HEK293T (cell line): ENCODE measurements around the gene CCL3.

ENCODE experiments used
- CTCF ChIA-PET: fragments of 350-600 bp; formaldehyde crosslinking; extraction: SDS; loops from one replicate; lab custom pipeline; 2021; ENCODE audit warnings: antibody characterized with exemption, inconsistent platforms; lab: Yijun Ruan, JAX
- POLR2A ChIA-PET: fragments of 350-600 bp; formaldehyde crosslinking; extraction: SDS; loops from one replicate; lab custom pipeline; 2020; ENCODE audit warnings: antibody characterized with exemption, inconsistent platforms; lab: Yijun Ruan, JAX
- DNase-seq: peaks from one replicate; pipeline ENCODE4 v3.0.0; 2012; ENCODE audit warnings: mixed read lengths; ENCODE audit errors: extremely low spot score
- ARNT ChIP-seq: fragments of 450-650 bp; IDR thresholded peaks from 2 replicates; pipeline ENCODE4 v1.6.1; 2017; ENCODE audit warnings: mild to moderate bottlenecking
- BHLHE40 ChIP-seq: fragments of 450-650 bp; IDR thresholded peaks from 2 replicates; pipeline ENCODE4 v1.6.1; 2016; ENCODE audit warnings: mild to moderate bottlenecking, moderate library complexity, borderline replicate concordance
- CTBP1 ChIP-seq: fragments of 450-650 bp; IDR thresholded peaks from 2 replicates; pipeline ENCODE4 v1.6.1; 2016; ENCODE audit warnings: borderline replicate concordance
- ELF4 ChIP-seq: fragments of 450-650 bp; IDR thresholded peaks from 2 replicates; pipeline ENCODE4 v1.6.1; 2017; ENCODE audit warnings: antibody characterized with exemption
- FOXA1 ChIP-seq: fragments of 450-650 bp; IDR thresholded peaks from 2 replicates; pipeline ENCODE4 v1.6.1; 2016; ENCODE audit warnings: mild to moderate bottlenecking
- FOXK2 ChIP-seq: fragments of 450-650 bp; IDR thresholded peaks from 2 replicates; pipeline ENCODE4 v1.6.1; 2016; ENCODE audit warnings: mild to moderate bottlenecking
- FOXM1 ChIP-seq: fragments of 450-650 bp; IDR thresholded peaks from 2 replicates; pipeline ENCODE4 v1.6.1; 2017; ENCODE audit warnings: mild to moderate bottlenecking, borderline replicate concordance
- HDGF ChIP-seq: fragments of 450-650 bp; IDR thresholded peaks from 2 replicates; pipeline ENCODE4 v1.6.1; 2017; ENCODE audit warnings: antibody characterized with exemption, borderline replicate concordance
- L3MBTL2 ChIP-seq: fragments of 450-650 bp; conservative IDR thresholded peaks from 2 replicates; pipeline ENCODE4 v1.6.1; 2016; ENCODE audit warnings: mild to moderate bottlenecking
- LEF1 ChIP-seq: fragments of 450-650 bp; IDR thresholded peaks from 2 replicates; pipeline ENCODE4 v1.6.1; 2017; ENCODE audit warnings: mild to moderate bottlenecking, borderline replicate concordance
- NFRKB ChIP-seq: fragments of 450-650 bp; IDR thresholded peaks from 2 replicates; pipeline ENCODE4 v1.6.1; 2016; ENCODE audit warnings: mild to moderate bottlenecking, moderate library complexity
- SP1 ChIP-seq: fragments of 450-650 bp; IDR thresholded peaks from 2 replicates; pipeline ENCODE4 v1.6.1; 2017
- SUZ12 ChIP-seq: fragments of 450-650 bp; IDR thresholded peaks from 2 replicates; pipeline ENCODE4 v1.6.1; 2016; ENCODE audit warnings: mild to moderate bottlenecking
- TARDBP ChIP-seq: fragments of 450-650 bp; IDR thresholded peaks from 2 replicates; pipeline ENCODE4 v1.6.1; 2016
- ZNF384 ChIP-seq: fragments of 450-650 bp; IDR thresholded peaks from 2 replicates; pipeline ENCODE4 v1.6.1; 2016
- TF ChIP-seq, protein P1 (sequence below): fragments of 450-650 bp; IDR thresholded peaks from 2 replicates; pipeline ENCODE4 v1.6.1; 2016

CCL3 gene

DNA sequence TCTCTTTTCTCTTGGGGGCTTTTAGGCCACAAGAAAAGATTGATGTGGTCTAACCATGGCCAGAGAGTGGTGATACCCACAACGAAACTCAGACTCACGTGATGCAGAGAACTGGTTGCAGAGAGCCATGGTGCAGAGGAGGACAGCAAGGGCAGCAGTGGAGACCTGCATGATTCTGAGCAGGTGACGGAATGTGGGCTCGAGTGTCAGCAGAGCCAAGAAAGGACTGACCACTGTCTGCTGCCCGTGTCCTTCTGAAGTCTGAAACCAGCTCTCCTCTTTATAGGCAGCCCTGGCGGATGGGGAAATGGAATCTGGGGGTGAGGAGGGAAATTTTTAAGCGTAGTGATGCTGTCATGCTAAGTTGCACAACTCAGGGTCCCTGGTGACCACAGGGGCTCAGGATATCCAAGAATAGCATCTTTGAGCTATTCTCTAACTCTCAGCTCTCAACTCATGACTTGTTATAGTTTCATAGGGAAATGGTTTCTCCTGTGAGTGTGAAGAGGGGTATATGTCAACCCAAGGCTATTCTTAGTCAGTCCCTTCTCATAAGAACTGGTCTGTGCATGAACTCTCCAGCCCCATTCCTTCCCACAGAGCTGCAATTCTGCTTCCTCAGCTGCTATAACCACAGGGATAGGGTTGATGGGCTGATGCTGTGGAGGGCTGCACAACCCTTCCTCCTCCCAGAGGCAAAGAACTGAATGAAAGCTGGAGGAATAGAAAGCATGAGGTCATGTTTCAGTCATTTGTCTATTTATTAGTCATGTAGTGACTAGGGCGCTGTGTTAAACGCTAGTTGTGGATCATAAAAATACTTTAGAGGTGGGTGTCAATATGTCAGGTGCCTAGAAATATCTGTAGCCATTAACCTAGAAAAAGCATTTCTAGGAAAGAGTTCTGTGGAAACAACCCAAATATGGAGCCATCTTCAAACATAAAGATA lies at the start of gene CCL3:
Gene CCL3, minus strand, starts transcription at position 256 of the 949 bp plus-strand sequence. Its CDS starts 85 bp downstream, at position 171.
- TF ChIP-seq ELF4 (no peak), FOXM1 (no peak), L3MBTL2 (no peak), FOXA1 (no peak), NFRKB (no peak), SUZ12 (no peak), HDGF (no peak), ARNT (no peak), TARDBP (no peak), ZNF384 (no peak)
- TF ChIP-seq, protein P1, sequence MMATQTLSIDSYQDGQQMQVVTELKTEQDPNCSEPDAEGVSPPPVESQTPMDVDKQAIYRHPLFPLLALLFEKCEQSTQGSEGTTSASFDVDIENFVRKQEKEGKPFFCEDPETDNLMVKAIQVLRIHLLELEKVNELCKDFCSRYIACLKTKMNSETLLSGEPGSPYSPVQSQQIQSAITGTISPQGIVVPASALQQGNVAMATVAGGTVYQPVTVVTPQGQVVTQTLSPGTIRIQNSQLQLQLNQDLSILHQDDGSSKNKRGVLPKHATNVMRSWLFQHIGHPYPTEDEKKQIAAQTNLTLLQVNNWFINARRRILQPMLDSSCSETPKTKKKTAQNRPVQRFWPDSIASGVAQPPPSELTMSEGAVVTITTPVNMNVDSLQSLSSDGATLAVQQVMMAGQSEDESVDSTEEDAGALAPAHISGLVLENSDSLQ = no peak
- POLR2A ChIA-PET = no interaction called here
- no peak for DNase-seq
- CTCF ChIA-PET = interaction anchor here (0.8 to 1.0 kb wide), 2 partner anchors 58 to 121 kb away, joined by 3 read pairs; no protein-coding TSS in a partner anchor

DNA sequence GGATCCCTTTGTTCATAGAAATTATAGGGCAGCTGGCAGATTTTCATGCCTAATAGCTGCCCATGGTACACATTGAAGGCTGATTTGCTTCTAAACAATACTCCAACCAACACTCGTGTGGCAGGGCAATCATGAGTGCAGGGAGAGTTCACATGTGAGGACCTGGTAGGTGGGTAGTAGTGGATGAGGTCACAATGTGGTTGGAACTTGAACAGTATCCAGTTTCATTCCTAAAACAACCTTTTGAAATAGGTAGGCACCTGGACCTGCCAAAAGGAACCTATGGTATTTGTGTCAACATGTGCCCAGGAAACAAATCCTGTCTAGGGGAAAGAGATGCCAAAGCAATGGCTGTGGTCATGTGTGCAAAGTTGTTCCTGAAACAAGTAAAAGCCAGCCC lies 46.5 kb upstream of the CCL3 start:
- DNase-seq = no peak
- CTCF ChIA-PET = interaction anchor here (3.0 kb wide), 1 partner anchor 12 kb away, joined by 10 read pairs; no protein-coding TSS in a partner anchor
- no peak for TF ChIP-seq NFRKB
- no peak for TF ChIP-seq SP1
- no peak for TF ChIP-seq SUZ12
- TF ChIP-seq LEF1 = no peak
- TF ChIP-seq L3MBTL2 = no peak
- TF ChIP-seq HDGF = no peak
- no peak for TF ChIP-seq CTBP1
- POLR2A ChIA-PET = no interaction called here

DNA sequence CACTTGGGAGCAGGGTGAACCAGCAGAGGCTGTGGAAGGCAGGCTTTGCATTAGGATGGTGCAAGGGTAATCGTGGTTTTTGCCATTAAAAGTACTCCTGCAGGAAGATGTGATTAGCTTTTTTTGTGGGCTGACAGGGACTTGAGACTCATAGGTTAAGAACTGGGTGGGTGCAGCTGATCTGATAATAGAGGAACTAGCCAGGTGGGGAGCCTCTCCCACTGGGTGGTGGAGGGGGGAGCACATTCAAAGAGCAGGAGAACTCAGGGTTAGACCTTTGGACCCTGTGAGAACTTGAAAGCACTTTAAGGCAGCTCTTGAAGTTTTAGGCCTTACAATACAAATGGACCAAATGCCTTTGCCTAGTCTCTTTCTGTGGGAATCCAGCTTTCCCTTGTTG lies 46.1 kb upstream of the CCL3 start:
- TF ChIP-seq HDGF (no peak), ARNT (no peak), CTBP1 (no peak), L3MBTL2 (no peak), SP1 (no peak), FOXM1 (no peak), TARDBP (no peak), BHLHE40 (no peak), FOXK2 (no peak), NFRKB (no peak), ELF4 (no peak), FOXA1 (no peak), LEF1 (no peak), ZNF384 (no peak), SUZ12 (no peak)
- TF ChIP-seq, protein P1 = no peak
- no peak for DNase-seq
- ChIA-PET POLR2A (no interaction called here), CTCF (interaction anchor here (0.6 to 3.0 kb wide), 2 partner anchors 13 to 15 kb away, joined by 3 to 10 read pairs; no protein-coding TSS in a partner anchor)

DNA sequence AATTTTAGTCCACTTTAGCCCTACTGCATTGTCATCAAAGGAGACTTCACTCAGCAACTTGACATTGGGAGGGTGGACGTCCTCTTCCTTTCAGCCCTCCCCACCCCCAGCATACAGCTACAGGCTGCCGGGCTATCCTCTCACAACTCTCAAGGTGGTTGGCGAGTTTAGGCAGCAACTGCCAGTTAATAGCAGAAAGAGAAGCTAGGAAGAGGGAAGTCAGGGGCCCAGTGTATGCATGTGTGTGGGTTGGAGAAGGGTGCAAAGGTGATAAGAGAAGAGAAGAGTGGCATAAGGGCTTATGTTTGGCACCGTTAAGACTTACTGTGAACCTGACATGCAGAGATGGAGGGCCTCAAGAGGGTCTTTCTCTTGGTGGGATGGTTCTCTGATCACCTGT lies 45.5 kb upstream of the CCL3 start:
- ChIA-PET POLR2A (no interaction called here), CTCF (interaction anchor here (0.6 to 3.0 kb wide), 2 partner anchors 13 to 15 kb away, joined by 3 to 10 read pairs; no protein-coding TSS in a partner anchor)
- TF ChIP-seq TARDBP (no peak), FOXM1 (no peak), ELF4 (no peak), FOXA1 (no peak), ARNT (no peak), ZNF384 (no peak), SP1 (no peak), HDGF (no peak), L3MBTL2 (no peak), BHLHE40 (no peak), SUZ12 (no peak), NFRKB (no peak), FOXK2 (no peak), LEF1 (no peak), CTBP1 (no peak)
- TF ChIP-seq, protein P1 = no peak
- DNase-seq = no peak

DNA sequence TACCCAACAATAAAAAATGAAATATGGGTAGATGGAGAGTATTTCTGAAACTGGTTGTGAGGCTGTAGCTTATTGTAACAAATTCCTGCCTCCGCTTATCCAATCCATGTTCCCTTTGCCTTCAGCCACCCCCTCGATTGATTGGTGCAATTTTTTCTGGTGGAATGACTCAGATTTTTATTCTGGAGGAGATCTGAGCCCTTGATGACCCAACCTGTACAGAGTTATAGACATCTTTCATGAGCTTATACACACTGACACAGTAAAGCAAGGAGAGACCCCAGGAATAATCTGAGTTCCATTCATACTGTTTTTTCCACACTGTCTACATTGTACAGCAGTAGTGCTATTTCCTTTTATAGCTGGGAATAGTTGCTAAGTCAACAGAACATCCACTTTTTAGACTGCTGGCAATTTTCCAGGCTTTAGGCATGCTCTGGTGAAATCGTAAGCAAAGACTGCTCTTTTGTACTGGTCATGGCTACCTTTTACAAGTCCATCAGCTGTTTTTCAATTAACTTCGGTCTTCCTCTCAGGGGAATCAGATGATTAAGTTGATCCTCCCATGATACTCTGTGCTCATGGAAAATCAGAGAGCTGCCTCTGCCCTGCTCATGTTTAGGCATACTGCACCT lies 43.8 kb upstream of the CCL3 start:
- no peak for DNase-seq
- TF ChIP-seq, protein P1 = no peak
- no peak for TF ChIP-seq TARDBP
- TF ChIP-seq FOXA1 = no peak
- ChIA-PET CTCF (interaction anchor here (1.3 to 3.1 kb wide), 3 partner anchors 14 to 158 kb away, joined by 5 to 25 read pairs (median 7); no protein-coding TSS in a partner anchor), POLR2A (interaction anchor here (1.3 kb wide), 1 partner anchor 352 kb away, joined by 4 read pairs; the partner anchor contains the start of gene ZNHIT3)
